H9 (cell line): Measurements from ENCODE around the gene RABL3. TPM values are rescaled to one million over a fixed set of nuclear protein-coding genes. Genes with fewer than 3 reads are reported as not detected.

Experiments
- DNase-seq: peaks from one replicate; pipeline ENCODE4 v3.0.0-alpha.2; 2017
- H2AFZ ChIP-seq: one replicate; pipeline ENCODE4 v1.6.1; 2013; ENCODE audit warnings: mild to moderate bottlenecking, low read length, control low read depth, moderate library complexity
- H2AK5ac ChIP-seq: 2 replicates; pipeline ENCODE4 v1.6.1; 2013; ENCODE audit warnings: low read length, control low read depth, mixed read lengths; ENCODE audit not compliant: insufficient read length
- H2BK120ac ChIP-seq: one replicate; pipeline ENCODE4 v1.6.1; 2013; ENCODE audit warnings: low read depth, mild to moderate bottlenecking, low read length, control low read depth, inconsistent platforms; ENCODE audit not compliant: poor library complexity, severe bottlenecking
- H2BK12ac ChIP-seq: 2 replicates; pipeline ENCODE4 v1.6.1; 2013; ENCODE audit warnings: low read length, control low read depth, mixed read lengths, low read depth; ENCODE audit not compliant: insufficient read length
- H2BK15ac ChIP-seq: 2 replicates; pipeline ENCODE4 v1.6.1; 2013; ENCODE audit warnings: low read depth, low read length, control low read depth
- H2BK20ac ChIP-seq: one replicate; pipeline ENCODE4 v1.6.1; 2013; ENCODE audit warnings: low read depth, mild to moderate bottlenecking, low read length, control low read depth, inconsistent platforms; ENCODE audit not compliant: poor library complexity, severe bottlenecking
- H2BK5ac ChIP-seq: 2 replicates; pipeline ENCODE4 v1.6.1; 2013; ENCODE audit warnings: low read length, control low read depth, mixed read lengths; ENCODE audit not compliant: insufficient read length
- H3K14ac ChIP-seq: 2 replicates; pipeline ENCODE4 v1.6.1; 2013; ENCODE audit warnings: low read length, control low read depth; ENCODE audit not compliant: insufficient read depth
- H3K18ac ChIP-seq: 2 replicates; pipeline ENCODE4 v1.6.1; 2013; ENCODE audit warnings: low read depth, mild to moderate bottlenecking, mixed read lengths, low read length, control low read depth; ENCODE audit not compliant: insufficient read length
- H3K23ac ChIP-seq: 2 replicates; pipeline ENCODE4 v1.6.1; 2013; ENCODE audit warnings: low read length, control low read depth, mixed read lengths, low read depth; ENCODE audit not compliant: insufficient read length
- H3K23me2 ChIP-seq: 2 replicates; pipeline ENCODE4 v1.6.1; 2013; ENCODE audit warnings: low read depth, mild to moderate bottlenecking, mixed read lengths, low read length, control low read depth; ENCODE audit not compliant: insufficient read length, poor library complexity, severe bottlenecking
- H3K27ac ChIP-seq: 2 replicates; pipeline ENCODE4 v1.5.1; 2013; ENCODE audit warnings: low read length, control low read depth, mixed read lengths, low read depth; ENCODE audit not compliant: insufficient read length
- H3K27me3 ChIP-seq: 2 replicates; pipeline ENCODE4 v1.6.1; 2013; ENCODE audit warnings: low read length, control low read depth, inconsistent platforms; ENCODE audit not compliant: insufficient read depth
- H3K4ac ChIP-seq: 2 replicates; pipeline ENCODE4 v1.6.1; 2013; ENCODE audit warnings: low read depth, mild to moderate bottlenecking, control low read depth, inconsistent platforms, low read length, moderate library complexity
- H3K4me1 ChIP-seq: 2 replicates; pipeline ENCODE4 v1.6.1; 2013; ENCODE audit warnings: low read length, control low read depth, inconsistent platforms; ENCODE audit not compliant: insufficient read depth
- H3K4me2 ChIP-seq: 2 replicates; pipeline ENCODE4 v1.6.1; 2013; ENCODE audit warnings: low read length, control low read depth, mixed read lengths; ENCODE audit not compliant: insufficient read length, insufficient read depth
- H3K56ac ChIP-seq: 2 replicates; pipeline ENCODE4 v1.6.1; 2013; ENCODE audit warnings: low read depth, mild to moderate bottlenecking, mixed read lengths, low read length, control low read depth; ENCODE audit not compliant: insufficient read length
- H3K79me1 ChIP-seq: 2 replicates; pipeline ENCODE4 v1.6.1; 2013; ENCODE audit warnings: low read depth, mild to moderate bottlenecking, moderate library complexity, low read length, control low read depth, inconsistent platforms; ENCODE audit not compliant: insufficient read depth, poor library complexity, severe bottlenecking
- H3K79me2 ChIP-seq: 2 replicates; pipeline ENCODE4 v1.6.1; 2013; ENCODE audit warnings: low read length, control low read depth, inconsistent platforms; ENCODE audit not compliant: insufficient read depth
- H3K9ac ChIP-seq: 2 replicates; pipeline ENCODE4 v1.6.1; 2013; ENCODE audit warnings: low read length, control low read depth, mixed read lengths; ENCODE audit not compliant: insufficient read length; ENCODE audit errors: extremely low read depth
- H3K9me3 ChIP-seq: one replicate; pipeline ENCODE4 v1.6.1; 2013; ENCODE audit warnings: low read depth, low read length, inconsistent platforms; ENCODE audit not compliant: control insufficient read depth
- H3T11ph ChIP-seq: one replicate; pipeline ENCODE4 v1.6.1; 2013; ENCODE audit warnings: mild to moderate bottlenecking, low read length, control low read depth, inconsistent platforms
- H4K20me1 ChIP-seq: one replicate; pipeline ENCODE4 v1.6.1; 2013; ENCODE audit not compliant: control insufficient read depth, insufficient read length, insufficient read depth
- H4K5ac ChIP-seq: 2 replicates; pipeline ENCODE4 v1.6.1; 2013; ENCODE audit warnings: low read depth, mild to moderate bottlenecking, mixed read lengths, low read length, control low read depth; ENCODE audit not compliant: insufficient read length
- H4K8ac ChIP-seq: replicated peaks from 2 replicates; pipeline ENCODE4 v1.6.1; 2013; ENCODE audit warnings: low read length, control low read depth, mixed read lengths, low read depth; ENCODE audit not compliant: insufficient read length
- H4K91ac ChIP-seq: 2 replicates; pipeline ENCODE4 v1.6.1; 2013; ENCODE audit warnings: low read depth, mild to moderate bottlenecking, moderate library complexity, mixed read lengths, low read length, control low read depth; ENCODE audit not compliant: insufficient read length
- H3K27ac Mint-ChIP-seq, 3 experiments: 2 replicates in 2 of 3; 3 replicates in 1 of 3; pipeline ENCODE4 v1.8.0; 2020 to 2021; ENCODE audit warnings: mixed read lengths in 3 of 3, mild to moderate bottlenecking in 1 of 3, moderate library complexity in 1 of 3
- H3K27me3 Mint-ChIP-seq: 2 replicates; pipeline ENCODE4 v1.8.0; 2021; ENCODE audit warnings: low read depth, mild to moderate bottlenecking, moderate library complexity, mixed read lengths
- H3K36me3 Mint-ChIP-seq, 3 experiments: 2 replicates in 2 of 3; 3 replicates in 1 of 3; pipeline ENCODE4 v1.8.0; 2020 to 2021; ENCODE audit warnings: low read depth in 3 of 3, mixed read lengths in 3 of 3; ENCODE audit not compliant: insufficient read depth in 1 of 3
- H3K4me1 Mint-ChIP-seq, 2 experiments: 2 replicates each; pipeline ENCODE4 v1.8.0; 2020; ENCODE audit warnings: mixed read lengths in 2 of 2
- H3K4me3 Mint-ChIP-seq, 2 experiments: 2 replicates in 1 of 2; 3 replicates in 1 of 2; pipeline ENCODE4 v1.8.0; 2020 to 2021; ENCODE audit warnings: mild to moderate bottlenecking in 2 of 2, mixed read lengths in 2 of 2, moderate library complexity in 1 of 2
- H3K9me3 Mint-ChIP-seq, 2 experiments: 2 replicates in 1 of 2; 3 replicates in 1 of 2; pipeline ENCODE4 v1.8.0; 2020; ENCODE audit warnings: mild to moderate bottlenecking in 2 of 2, mixed read lengths in 2 of 2, moderate library complexity in 1 of 2
- CTCF ChIP-seq: fragments of 200-600 bp; sonication (generic); conservative IDR thresholded peaks from 3 replicates; pipeline ENCODE4 v1.8.0; 2021; ENCODE audit warnings: antibody characterized with exemption, mild to moderate bottlenecking
- WGBS: extraction: QIAGEN DNeasy Blood & Tissue Kit; methylation state at CpG from one replicate; pipeline ENCODE4 v1.1.7; 2013; ENCODE audit warnings: missing lambda C conversion rate, low lambda C conversion rate, mixed read lengths; ENCODE audit not compliant: insufficient read length; ENCODE audit errors: extremely low coverage; 5-methylcytosine and 5-hydroxymethylcytosine counted together
- total RNA-seq: library from RNA; stranded (reverse); gene quantifications from 2 replicates; pipeline ENCODE4 v1.2.1, GENCODE V29; 2021

RABL3 gene
- total RNA-seq, 1 experiment from 2014 or later: 26.7 TPM

- no peak overlapping the region for H3K18ac ChIP-seq
- H3K23me2 ChIP-seq: peaks cover 9% of the 10 kb centered on the region
- TF ChIP-seq CTCF: no peak
- Mint-ChIP-seq H3K4me3 (peak overlapping the region; percentile 86 to 96), H3K27ac (peak overlapping the region; percentile 99 to 100 (median 99)), H3K36me3 (peaks cover 38 to 43% (median 40%) of the 10 kb centered on the region in 3 experiments), H3K4me1 (peaks cover 24 to 27% of the 10 kb centered on the region in 2 experiments), H3K9me3 (peaks cover 21 to 24% of the 10 kb centered on the region in 2 experiments), H3K27me3 (no peaks in the 10 kb centered on the region)
- H2AFZ ChIP-seq: no peak overlapping the region
- H3K56ac ChIP-seq: no peak overlapping the region
- peaks cover 9% of the 10 kb centered on the region for H3K79me1 ChIP-seq
- H4K5ac ChIP-seq: no peak overlapping the region
- H2BK15ac ChIP-seq: no peak overlapping the region
- H4K20me1 ChIP-seq: no peaks in the 10 kb centered on the region
- H3K27ac ChIP-seq: no peak overlapping the region
- no peak overlapping the region for H4K8ac ChIP-seq
- H2BK5ac ChIP-seq: no peak overlapping the region
- no peak overlapping the region for H4K91ac ChIP-seq
- H3K14ac ChIP-seq: no peak overlapping the region
- H3K9me3 ChIP-seq: no peaks in the 10 kb centered on the region
- no peaks in the 10 kb centered on the region for H3K27me3 ChIP-seq
- no peak overlapping the region for H2BK12ac ChIP-seq
- H3K4ac ChIP-seq: no peak overlapping the region
- H2BK20ac ChIP-seq: no peak overlapping the region
- no peak overlapping the region for H3K23ac ChIP-seq
- no peak overlapping the region for H2BK120ac ChIP-seq
- no peak for DNase-seq
- WGBS: no CpG with 5 or more reads among the region's 10 CpGs
- no peak overlapping the region for H2AK5ac ChIP-seq
- peak overlapping the region; percentile 84 for H3K4me2 ChIP-seq
- no peak overlapping the region for H3T11ph ChIP-seq
- peak overlapping the region; percentile 59 for H3K9ac ChIP-seq
- H3K79me2 ChIP-seq: peaks cover 28% of the 10 kb centered on the region; the same call in 1 of the 2 replicates
- no peaks in the 10 kb centered on the region for H3K4me1 ChIP-seq
These were observed 499 bp downstream of the RABL3 start for GRCh38 chr3:120741837-120742197.
